CMK (cell line): ENCODE data around the gene RNF168.
A peak's percentile ranks its signal among the peaks of the same experiment; 100 is the strongest.
"Not testable (repeated sequence)": the region's sequence is repeated elsewhere in the genome, so short reads cannot be mapped to it uniquely, and the experiment has no call there.

Experiments
- DNase-seq: peaks from one replicate; pipeline ENCODE4 v3.0.0-alpha.2; 2010; ENCODE audit warnings: low read depth

The RNF168 gene

GRCh38 chr3:196463804-196464203, 39.8 kb downstream of the RNF168 start:
- no peak for DNase-seq

GRCh38 chr3:196463478-196463756, 40.2 kb downstream of the RNF168 start:
- no peak for DNase-seq

GRCh38 chr3:196462680-196463477, 40.7 kb downstream of the RNF168 start:
- not testable (repeated sequence) for DNase-seq

- no peak for DNase-seq
These were observed 45.5 kb downstream of the RNF168 start for GRCh38 chr3:196458063-196458462.

GRCh38 chr3:196457470-196457869, 46.1 kb downstream of the RNF168 start:
- DNase-seq = not testable (repeated sequence)

GRCh38 chr3:196454935-196455334, 48.6 kb downstream of the RNF168 start:
- DNase-seq = no peak

GRCh38 chr3:196445391-196445790, 58.2 kb downstream of the RNF168 start:
- not testable (repeated sequence) for DNase-seq

- no peak for DNase-seq
These were observed 59.1 kb downstream of the RNF168 start for GRCh38 chr3:196444500-196444894.

- DNase-seq = no peak
These were observed 62.9 kb downstream of the RNF168 start for GRCh38 chr3:196440696-196441095.

GRCh38 chr3:196440041-196440537, 63.5 kb downstream of the RNF168 start:
- DNase-seq = no peak

- peak; percentile 74 for DNase-seq
These were observed 71.3 kb downstream of the RNF168 start, which contains the start of gene UBXN7 for GRCh38 chr3:196432137-196432879. Gene UBXN7, minus strand, starts transcription at chr3:196432427. Its CDS starts 28 bp downstream, at chr3:196432399.

- DNase-seq = no peak
These were observed 72.1 kb downstream of the RNF168 start for GRCh38 chr3:196431181-196432136.

- no peak for DNase-seq
These were observed 75.5 kb downstream of the RNF168 start for GRCh38 chr3:196428041-196428440.

- not testable (repeated sequence) for DNase-seq
These were observed 79.1 kb downstream of the RNF168 start for GRCh38 chr3:196424421-196424820.

- no peak for DNase-seq
These were observed 80.4 kb downstream of the RNF168 start for GRCh38 chr3:196423044-196423781.

- not testable (repeated sequence) for DNase-seq
These were observed 81.9 kb downstream of the RNF168 start for GRCh38 chr3:196421668-196422067.

GRCh38 chr3:196419386-196419785, 84.2 kb downstream of the RNF168 start:
- DNase-seq = no peak
